GM12878 (cell line): Measurements from ENCODE around the gene CLN3. TPM values are rescaled to one million over a fixed set of nuclear protein-coding genes. Genes with fewer than 3 reads are reported as not detected.

ENCODE experiments used
- ATAC-seq: fragments of 200-7000 bp; cut with Tn5 transposase; 3 replicates; pipeline ENCODE4 v1.9.1; 2020; ENCODE audit warnings: mild to moderate bottlenecking, moderate library complexity
- BruUV-seq: library from RNA; stranded (reverse); fragments of 400-500 nt; replicated peaks from 2 replicates; lab custom pipeline; 2021; lab: Mats Ljungman, UMichigan
- CTCF ChIA-PET: fragments of 300-600 bp; sonication (Branson Sonifier 250); formaldehyde crosslinking; extraction: SDS; loops from one replicate; lab custom pipeline; 2021; ENCODE audit warnings: inconsistent platforms; lab: Yijun Ruan, JAX
- POLR2A ChIA-PET: fragments of 350-600 bp; formaldehyde crosslinking; extraction: SDS; loops from one replicate; lab custom pipeline; 2021; ENCODE audit warnings: inconsistent platforms; lab: Charles Lee
- RAD21 ChIA-PET: fragments of 300-600 bp; sonication (Branson Sonifier 250); formaldehyde crosslinking; loops from one replicate; lab custom pipeline; 2023; ENCODE audit warnings: antibody characterized with exemption; ENCODE audit not compliant: unreplicated experiment; lab: Charles Lee
- SMC1A ChIA-PET: fragments of 300-600 bp; sonication (Branson Sonifier 250); formaldehyde crosslinking; loops from one replicate; lab custom pipeline; 2023; ENCODE audit not compliant: unreplicated experiment, uncharacterized antibody; lab: Charles Lee
- DNase-seq: peaks from one replicate; pipeline ENCODE4 v3.0.0-alpha.2; 2011; ENCODE audit warnings: low read depth, low spot score
- FAIRE-seq: peaks from 3 replicates; lab custom pipeline; 2011; peaks lifted over from hg19 to GRCh38; lab: Jason Lieb, UNC
- H2AFZ ChIP-seq: 2 replicates; pipeline ENCODE4 v1.6.0; 2011; ENCODE audit warnings: low read depth, low read length, control low read depth; ENCODE audit not compliant: control insufficient read depth
- H3K27ac ChIP-seq: 2 replicates; pipeline ENCODE4 v1.5.1; 2011; ENCODE audit warnings: control low read depth; ENCODE audit not compliant: control insufficient read depth, insufficient read depth
- H3K27me3 ChIP-seq, 2 experiments: replicated peaks in 1 of 2; 2 replicates each; pipeline versions ENCODE4 v1.6.0 to v1.6.1; 2011; ENCODE audit warnings: low read length in 1 of 2; ENCODE audit not compliant: control insufficient read depth in 2 of 2, insufficient read depth in 2 of 2
- H3K36me3 ChIP-seq, 2 experiments: 2 replicates each; pipeline ENCODE4 v1.5.1; 2011; ENCODE audit warnings: low read length in 1 of 2; ENCODE audit not compliant: control insufficient read depth in 2 of 2, insufficient read depth in 2 of 2
- H3K4me1 ChIP-seq: 2 replicates; pipeline ENCODE4 v1.6.1; 2011; ENCODE audit warnings: mild to moderate bottlenecking, low read length, moderate library complexity, mixed read lengths; ENCODE audit not compliant: control insufficient read depth, insufficient read depth
- H3K4me2 ChIP-seq: 2 replicates; pipeline ENCODE4 v1.6.0; 2011; ENCODE audit warnings: control low read depth; ENCODE audit not compliant: control insufficient read depth, insufficient read depth
- H3K4me3 ChIP-seq: fragments of 200-600 bp; sonication (generic); 2 replicates; pipeline ENCODE4 v1.5.1; 2016
- H3K79me2 ChIP-seq: 2 replicates; pipeline ENCODE4 v1.6.0; 2011; ENCODE audit warnings: low read length; ENCODE audit not compliant: control insufficient read depth, insufficient read depth
- H3K9ac ChIP-seq: 2 replicates; pipeline ENCODE4 v1.8.0; 2011; ENCODE audit warnings: low read length, control low read depth, mixed read lengths; ENCODE audit not compliant: control insufficient read depth, insufficient read depth
- H3K9me3 ChIP-seq: replicated peaks from 3 replicates; pipeline ENCODE4 v1.5.1; 2011; ENCODE audit warnings: mild to moderate bottlenecking, low read length; ENCODE audit not compliant: control insufficient read depth, insufficient read depth
- H4K20me1 ChIP-seq: 2 replicates; pipeline ENCODE4 v1.6.0; 2011; ENCODE audit not compliant: control insufficient read depth, insufficient read depth
- BCL11A ChIP-seq: IDR thresholded peaks from 2 replicates; pipeline ENCODE4 v1.6.1; 2011; ENCODE audit warnings: low read depth, low read length
- FOXM1 ChIP-seq: IDR thresholded peaks from 2 replicates; pipeline ENCODE4 v1.6.1; 2012; ENCODE audit warnings: low read depth, mild to moderate bottlenecking, inconsistent platforms, low read length, moderate library complexity
- PRDM15 ChIP-seq: fragments of 450-650 bp; formaldehyde crosslinking; IDR thresholded peaks from 2 replicates; pipeline ENCODE4 v1.4.0; 2020; ENCODE audit warnings: mild to moderate bottlenecking, moderate library complexity
- STAT3 ChIP-seq: IDR thresholded peaks from 2 replicates; pipeline ENCODE4 v1.6.1; 2011; ENCODE audit warnings: low read depth, low read length, improper control_type of control experiment
- ZBTB4 ChIP-seq: fragments of 450-650 bp; formaldehyde crosslinking; IDR thresholded peaks from 2 replicates; pipeline ENCODE4 v1.4.0; 2022; ENCODE audit warnings: mild to moderate bottlenecking, moderate library complexity
- ZNF592 ChIP-seq: fragments of 450-650 bp; IDR thresholded peaks from 2 replicates; pipeline ENCODE4 v1.6.1; 2017; ENCODE audit warnings: mild to moderate bottlenecking, moderate library complexity
- WGBS: methylation state at CpG from one replicate; pipeline ENCODE4 v1.1.6; 2016; ENCODE audit warnings: low lambda C conversion rate; ENCODE audit not compliant: insufficient replicate concordance, insufficient coverage; ENCODE audit errors: missing lambda C conversion rate; 5-methylcytosine and 5-hydroxymethylcytosine counted together
- in situ Hi-C: fragments of 300-500 bp; cut with MboI; formaldehyde crosslinking; loops from 9 replicates; pipeline ENCODE4 v1.14.3; 2018; ENCODE audit warnings: mixed read lengths
- intact Hi-C: fragments of 100-400 bp; cut with micrococcal nuclease; formaldehyde crosslinking; loops from one replicate; pipeline ENCODE4 v1.14.2; 2022; ENCODE audit not compliant: unreplicated experiment
- polyA plus RNA-seq, 11 experiments: library from polyadenylated mRNA; depleted of rRNA in 4 of 11; unstranded in 6 of 11; stranded (reverse) in 5 of 11; fragments of >200 nt; fragmentation: Nextera tagmentation in 4 of 11; fragmentation: Illumina TruSeq in 1 of 11; extraction: Ambion mirVana in 4 of 11; extraction: Trizol in 1 of 11; gene quantifications; 1 replicate in 1 of 11; 2 replicates in 10 of 11; pipeline versions ENCODE4 v1.2.1 to v1.2.3, GENCODE V29; 2011 to 2016; ENCODE audit warnings: inconsistent platforms in 2 of 11, missing spikeins in 2 of 11, low read depth in 1 of 11
- total RNA-seq, 4 experiments: library from RNA; depleted of rRNA in 3 of 4; stranded (reverse); fragments of >200 nt in 3 of 4; fragmentation: Illumina TruSeq in 1 of 4; extraction: Trizol in 1 of 4; gene quantifications; 2 replicates each; pipeline versions ENCODE4 v1.2.1 to v1.2.3, GENCODE V29; 2013 to 2021

The CLN3 gene
- total and polyA plus RNA-seq, 10 of the 15 experiments (the other 5 are each of a cell fraction or from before 2014, with no cell fraction given) = 2.3 to 25.0 (median 16.6) TPM

- in situ Hi-C loops (no loop called here), intact Hi-C loops (no loop called here)
- no peak within 1 kb of the TSS for H3K9ac ChIP-seq
- ChIA-PET SMC1A (no interaction called here), POLR2A (no interaction called here), CTCF (no interaction called here), RAD21 (no interaction called here)
- FAIRE-seq (no peak), DNase-seq (no peak), ATAC-seq (no peak; the same call in 2 of the 3 replicates)
- H4K20me1 ChIP-seq = no peaks in the 10 kb centered on the region
- no peaks in the 10 kb centered on the region for H3K36me3 ChIP-seq
- no peak within 1 kb of the TSS for H3K4me3 ChIP-seq
- H3K4me2 ChIP-seq = no peak within 1 kb of the TSS
- no peak within 1 kb of the TSS for H2AFZ ChIP-seq
- peaks cover 7% of the 10 kb centered on the region for H3K4me1 ChIP-seq
- no peaks in the 10 kb centered on the region for H3K79me2 ChIP-seq
- no peak within 1 kb of the TSS for H3K27ac ChIP-seq
- H3K9me3 ChIP-seq = no peaks in the 10 kb centered on the region
- 46% methylated on average over 19 of the region's 22 CpGs for WGBS
- BruUV-seq = no TSS peak
- no peaks in the 10 kb centered on the region; a peak in 1 of 4 replicates for H3K27me3 ChIP-seq
- no peak for TF ChIP-seq PRDM15 (CRISPR knock-in tag)
- no peak for TF ChIP-seq STAT3
- no peak for TF ChIP-seq FOXM1
- TF ChIP-seq ZBTB4 = no peak
- no peak for TF ChIP-seq BCL11A
- TF ChIP-seq ZNF592 = no peak
Measured at GRCh38 chr16:28538733-28539596, 47.1 kb upstream of the CLN3 start, which contains the start of gene NUPR1. Gene NUPR1 (minus strand): TSS chr16:28538974. CDS start chr16:28538907, 67 bp downstream.
